NCI-H2081 treated with DMSO at 0.1 percent for 48 hours (cell line): ENCODE measurements around the gene COQ7.

Source experiments
- DNase-seq: peaks from one replicate; lab custom pipeline; 2025; lab: John Stamatoyannopoulos, UW

The COQ7 gene

GRCh38 chr16:19067349-19068236 is at the start of gene COQ7:
TSS of gene COQ7 (plus strand) at chr16:19067614. CDS start at chr16:19067665, 51 bp downstream.
- DNase-seq, result peak; percentile 98

GRCh38 chr16:19020689-19021088 is 46.7 kb upstream of the COQ7 start:
- no peak for DNase-seq

GRCh38 chr16:19021747-19022146 is 45.7 kb upstream of the COQ7 start:
- DNase-seq, result no peak

GRCh38 chr16:19027416-19027815 is 40.0 kb upstream of the COQ7 start:
- DNase-seq, result no peak

- no peak for DNase-seq
These were observed 37.4 kb upstream of the COQ7 start for GRCh38 chr16:19029980-19030379.

DNA sequence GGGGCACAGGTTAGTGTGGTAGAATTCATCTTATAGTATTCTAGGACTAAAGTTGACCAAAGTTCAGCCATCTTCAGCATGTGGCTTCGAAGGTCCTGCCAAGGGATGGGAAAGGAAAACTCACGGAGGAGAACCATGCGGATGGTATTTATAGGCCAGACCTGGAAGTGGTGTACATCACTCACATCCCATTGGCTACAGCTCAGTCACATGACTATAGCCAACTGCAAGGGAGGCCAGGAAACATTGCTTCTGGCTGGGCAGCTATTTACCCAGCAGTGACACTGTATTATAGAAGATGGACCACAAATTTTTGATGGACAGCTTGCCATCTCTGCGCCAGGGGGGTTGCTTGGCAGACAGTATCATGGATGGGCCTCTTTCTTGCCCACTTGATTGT is 35.7 kb upstream of the COQ7 start:
- no peak for DNase-seq

DNA sequence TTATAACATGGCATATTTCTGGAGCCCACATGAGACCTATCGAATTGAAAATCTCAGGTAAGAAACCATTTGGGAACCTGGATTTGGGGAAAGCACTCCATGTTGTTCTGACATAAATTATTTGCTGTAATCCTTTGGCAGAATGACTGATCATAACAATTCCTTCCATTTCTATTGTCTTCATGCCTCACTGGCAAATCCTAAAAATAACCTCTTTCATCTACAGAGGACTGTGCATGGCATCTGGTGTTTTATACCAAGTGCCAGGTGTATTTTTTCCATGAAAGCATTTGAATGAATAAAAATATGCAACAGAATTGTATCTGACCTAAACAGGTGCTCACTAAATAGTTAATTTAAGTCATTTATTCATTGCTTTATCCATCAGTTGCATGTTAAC is 33.7 kb upstream of the COQ7 start:
- no peak for DNase-seq

DNA sequence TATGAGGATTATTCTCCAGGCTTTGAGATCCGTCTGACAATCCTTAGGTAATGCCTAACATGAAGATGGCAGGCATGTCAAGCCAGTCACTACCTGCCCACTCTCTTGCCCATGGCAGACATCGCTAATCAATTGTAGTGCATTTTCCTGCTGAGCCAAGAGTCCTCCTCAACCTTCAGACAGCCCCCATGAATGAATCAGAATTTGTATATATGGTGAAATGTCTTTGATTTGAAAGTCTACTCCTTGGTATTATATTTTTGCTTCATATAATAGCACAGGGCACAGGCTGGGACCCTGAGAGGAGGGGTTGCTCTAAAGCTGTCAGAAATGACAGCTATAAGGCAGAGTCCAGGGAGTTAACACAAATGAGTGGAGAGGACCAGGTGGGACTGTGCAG is 27.0 kb upstream of the COQ7 start:
- no peak for DNase-seq

DNA sequence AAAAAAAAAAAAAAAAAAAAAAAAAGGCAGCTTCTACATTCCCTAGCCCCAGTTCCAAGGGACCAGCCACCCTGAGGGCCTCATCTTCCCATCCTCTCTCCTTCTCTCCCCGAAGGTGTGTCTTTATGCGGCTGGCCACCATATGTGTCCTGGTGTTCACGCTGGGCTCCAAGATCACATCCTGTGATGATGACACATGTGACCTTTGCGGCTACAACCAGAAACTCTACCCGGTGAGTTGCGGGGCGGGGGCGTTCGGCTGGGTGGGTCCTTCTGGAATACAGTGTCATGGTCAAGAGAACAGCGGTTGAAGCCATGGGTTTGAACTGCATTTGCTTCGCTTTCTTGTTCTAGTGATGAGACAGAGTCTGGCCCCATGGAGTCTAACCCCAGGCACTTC is 22.6 kb upstream of the COQ7 start:
- DNase-seq, result no peak

DNA sequence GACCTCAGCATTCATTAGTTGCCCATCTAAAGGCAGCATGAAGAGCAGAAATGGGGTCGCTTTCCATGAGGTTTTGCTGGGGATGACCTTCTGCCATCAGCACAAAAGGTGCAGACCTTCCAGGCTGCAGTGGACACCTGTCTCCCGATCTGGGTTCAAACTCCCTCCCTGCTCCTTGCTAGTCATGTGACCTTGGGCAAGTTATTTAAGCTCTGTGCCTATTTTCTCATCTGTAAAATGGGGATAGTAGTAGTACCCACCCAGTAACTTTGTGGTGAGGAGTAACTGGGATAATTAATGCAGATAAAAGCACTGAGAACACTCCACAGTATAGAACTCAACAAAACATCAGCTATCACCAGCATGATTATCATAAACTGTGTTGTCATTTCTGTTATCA is 21.4 kb upstream of the COQ7 start:
- DNase-seq, result no peak

DNA sequence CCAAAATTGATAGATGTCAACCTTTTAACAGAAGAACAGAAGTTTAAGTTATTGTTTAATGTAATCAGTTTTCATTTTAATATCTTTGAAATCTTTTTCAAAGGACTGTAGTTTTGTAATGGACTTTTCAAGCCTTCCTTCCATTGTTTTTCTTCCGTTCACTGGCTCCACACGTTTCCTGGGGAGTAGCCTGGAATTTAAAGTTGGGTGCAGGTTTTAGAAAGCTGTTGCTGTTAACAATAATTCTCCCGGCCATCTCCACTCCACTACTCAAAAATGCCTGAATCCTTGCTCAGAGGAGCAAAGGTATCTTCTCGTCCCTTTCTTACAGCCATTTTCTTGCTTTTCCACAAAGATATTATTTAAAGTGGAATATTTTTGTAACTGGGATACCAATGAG is 4.7 kb upstream of the COQ7 start:
- DNase-seq, result no peak

DNA sequence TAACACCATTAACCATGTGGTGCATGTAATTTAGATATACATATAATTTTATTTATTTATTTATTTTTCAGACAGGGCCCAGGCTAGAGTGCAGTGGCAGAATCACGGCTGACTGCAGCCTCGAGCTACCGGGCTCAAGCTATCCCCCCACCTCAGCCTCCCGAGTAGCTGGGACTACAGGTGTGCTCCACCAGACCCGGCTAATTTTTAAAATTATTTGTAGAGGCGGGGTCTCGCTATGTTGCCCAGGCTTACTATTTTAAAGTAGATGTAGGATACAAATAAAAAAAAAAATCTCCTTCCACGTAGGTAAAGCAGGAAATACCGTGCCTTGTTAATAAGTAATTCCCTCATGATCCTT is 446 bp upstream of the COQ7 start:
- DNase-seq, result no peak

GRCh38 chr16:19068237-19068815 is 912 bp downstream of the COQ7 start:
- no peak for DNase-seq

DNA sequence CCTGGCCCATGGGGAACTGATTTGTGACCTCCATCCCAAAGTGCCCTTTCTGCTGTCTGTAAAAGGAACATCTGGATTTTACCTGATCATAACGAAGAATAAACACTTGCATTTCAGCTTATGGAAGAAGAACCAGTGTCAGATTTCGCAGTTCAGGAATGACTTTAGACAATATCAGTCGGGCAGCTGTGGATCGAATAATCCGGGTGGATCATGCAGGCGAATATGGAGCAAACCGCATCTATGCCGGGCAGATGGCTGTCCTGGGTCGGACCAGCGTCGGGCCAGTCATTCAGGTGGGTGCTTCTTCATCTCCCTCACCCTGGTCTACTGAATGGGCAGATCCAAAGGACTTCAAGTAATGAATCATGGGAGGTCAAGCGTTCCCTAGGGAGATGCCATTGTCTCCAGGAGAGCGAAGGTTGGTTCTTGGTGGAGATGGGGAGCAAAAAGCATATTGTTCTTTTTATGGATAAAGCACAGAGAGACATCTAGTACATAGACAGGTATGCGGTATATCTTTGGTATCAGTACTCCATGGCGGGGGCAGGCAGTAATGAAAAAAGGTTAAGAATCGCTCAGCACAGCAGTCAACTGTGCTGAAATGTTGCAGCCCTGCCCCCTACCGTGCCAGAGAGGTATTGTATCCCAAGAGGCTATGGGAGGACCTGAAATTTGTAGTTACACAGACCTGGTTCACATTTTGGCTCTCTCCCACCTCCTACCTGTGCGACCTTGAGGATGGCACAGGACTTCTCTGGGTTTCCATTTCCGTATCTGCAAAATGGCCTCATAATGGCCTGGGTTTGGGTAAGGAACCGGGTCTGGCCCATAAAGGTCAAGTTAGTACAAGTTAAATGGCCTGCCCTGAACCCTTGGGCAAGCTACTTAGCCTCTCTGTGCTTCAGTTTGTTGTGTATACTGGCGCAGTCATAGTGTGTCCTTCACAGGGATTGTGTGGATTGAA is 4.7 kb downstream of the COQ7 start:
- DNase-seq, result no peak

DNA sequence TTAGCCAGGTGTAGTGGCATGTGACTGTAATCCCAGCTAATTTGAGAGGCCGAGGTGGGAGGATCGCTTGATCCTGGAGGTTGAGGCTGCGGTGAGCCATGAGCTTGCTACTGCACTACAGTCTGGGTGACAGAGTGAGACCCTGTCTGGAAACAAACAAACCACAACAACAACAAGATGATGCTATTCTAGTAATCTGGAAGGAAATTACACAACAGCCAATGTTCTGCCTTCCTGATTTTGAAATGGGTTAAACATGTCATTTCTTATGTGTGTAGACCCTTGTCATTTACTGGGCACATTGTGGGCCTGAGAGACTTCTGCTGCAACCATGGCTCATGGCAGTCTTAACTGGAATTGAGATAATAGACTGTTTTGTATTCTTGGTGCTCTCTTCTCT is 5.9 kb downstream of the COQ7 start:
- DNase-seq, result no peak

DNA sequence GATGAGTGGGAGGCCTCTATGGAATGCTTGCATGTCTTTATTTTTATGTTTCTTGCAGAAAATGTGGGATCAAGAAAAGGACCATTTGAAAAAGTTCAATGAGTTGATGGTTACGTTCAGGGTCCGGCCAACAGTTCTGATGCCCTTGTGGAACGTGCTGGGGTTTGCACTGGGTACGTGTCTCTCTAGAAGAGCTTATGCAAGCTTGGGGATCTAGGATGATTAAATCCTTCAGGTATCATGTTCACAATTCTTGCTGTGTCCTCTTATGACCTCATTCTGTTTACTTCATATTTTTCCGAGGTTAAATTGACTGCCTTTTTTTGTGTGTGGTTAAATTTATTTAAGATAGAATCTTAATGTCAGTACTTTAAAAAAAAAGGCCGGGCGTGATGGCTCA is 6.4 kb downstream of the COQ7 start:
- no peak for DNase-seq

DNA sequence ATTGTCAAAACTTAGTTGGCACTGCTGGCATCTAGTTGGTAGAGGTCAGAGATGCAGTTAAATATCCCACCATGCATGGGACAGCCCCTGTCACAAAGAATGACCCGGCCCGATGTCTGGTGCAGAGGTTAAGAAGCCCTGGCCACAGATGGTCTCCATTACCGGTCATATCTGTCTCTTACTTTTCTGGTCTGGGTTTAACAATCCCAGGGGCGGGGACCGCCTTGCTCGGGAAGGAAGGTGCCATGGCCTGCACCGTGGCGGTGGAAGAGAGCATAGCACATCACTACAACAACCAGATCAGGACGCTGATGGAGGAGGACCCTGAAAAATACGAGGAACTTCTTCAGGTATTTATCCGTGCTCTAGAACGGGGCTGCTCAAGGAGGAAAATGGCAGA is 8.1 kb downstream of the COQ7 start:
- DNase-seq, result no peak

GRCh38 chr16:19077879-19078278 is 10.5 kb downstream of the COQ7 start:
- DNase-seq, result no peak

DNA sequence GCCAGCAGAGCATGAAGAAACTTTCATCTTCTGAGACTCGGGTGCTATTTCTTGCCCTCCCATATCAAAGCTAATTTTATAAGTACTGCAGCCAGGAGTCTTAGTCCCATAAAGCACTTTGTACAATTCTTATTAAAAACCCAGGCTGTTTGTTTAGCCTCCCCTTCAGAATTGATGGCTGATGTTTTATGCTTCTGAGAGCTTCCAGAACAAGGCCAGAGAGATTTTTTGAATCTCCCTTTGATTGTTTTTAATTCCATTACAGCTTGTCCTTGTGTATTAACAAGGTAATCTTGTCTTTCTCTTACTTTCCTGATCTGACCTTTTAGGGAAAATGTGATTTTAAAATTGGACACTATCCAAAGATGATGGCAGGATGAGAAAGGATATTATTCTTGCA is 16.3 kb downstream of the COQ7 start:
- DNase-seq, result no peak

DNA sequence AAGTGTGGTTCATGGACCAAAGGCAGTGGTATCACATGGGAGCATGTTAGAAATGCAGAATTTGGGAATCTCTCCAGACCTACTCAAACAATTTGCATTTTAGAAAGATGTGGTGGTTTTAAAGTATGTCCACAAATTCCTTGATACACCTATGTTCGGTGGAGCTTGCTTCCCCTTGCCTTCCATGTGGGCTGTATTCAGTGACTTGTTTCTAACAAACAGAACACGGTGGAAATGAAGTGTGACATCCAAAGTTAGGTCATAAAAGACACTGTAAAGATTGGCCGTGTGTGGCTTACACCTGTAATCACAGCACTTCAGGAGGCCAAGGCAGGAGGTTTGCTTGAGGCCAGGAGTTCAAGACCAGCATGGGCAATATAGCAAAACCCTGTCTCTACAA is 16.7 kb downstream of the COQ7 start:
- no peak for DNase-seq

GRCh38 chr16:19084879-19085278 is 17.5 kb downstream of the COQ7 start:
- no peak for DNase-seq

GRCh38 chr16:19085679-19086200 is 18.3 kb downstream of the COQ7 start:
- DNase-seq, result no peak
